Measurements from ENCODE around the gene RAX.

Gene RAX

GRCh38 chr18:59232309-59233016, 40.8 kb downstream of the RAX start:
- TF ChIP-seq CTCF (IDR thresholded peaks at IDR 0.05), result no peak

- TF ChIP-seq CTCF (IDR thresholded peaks at IDR 0.05), result no peak
These were observed 41.4 kb downstream of the RAX start for GRCh38 chr18:59231877-59232276.

- no peak for TF ChIP-seq CTCF (IDR thresholded peaks at IDR 0.05)
These were observed 42.1 kb downstream of the RAX start for GRCh38 chr18:59231114-59231513.

GRCh38 chr18:59229701-59230443, 43.4 kb downstream of the RAX start:
- no peak for TF ChIP-seq CTCF (IDR thresholded peaks at IDR 0.05)

- TF ChIP-seq CTCF (IDR thresholded peaks at IDR 0.05), result no peak
These were observed 44.1 kb downstream of the RAX start for GRCh38 chr18:59229191-59229590.

- no peak for TF ChIP-seq CTCF (IDR thresholded peaks at IDR 0.05)
These were observed 44.9 kb downstream of the RAX start for GRCh38 chr18:59228351-59228750.

GRCh38 chr18:59222341-59222740, 50.9 kb downstream of the RAX start:
- TF ChIP-seq CTCF (IDR thresholded peaks at IDR 0.05), result no peak
